GM20000 (cell line): Measurements from ENCODE around the gene FAM53A.

Experiments
- DNase-seq: peaks from one replicate; pipeline ENCODE4 v3.0.0; 2012; ENCODE audit warnings: low spot score
- CTCF ChIP-seq: IDR thresholded peaks from 2 replicates; pipeline ENCODE4 v1.5.1; 2012; ENCODE audit warnings: mild to moderate bottlenecking, control low read depth; ENCODE audit errors: extremely low read depth, missing control alignments

The FAM53A gene

GRCh38 chr4:1686440-1687036 is 2.4 kb upstream of the FAM53A start:
- no peak for TF ChIP-seq CTCF
- no peak for DNase-seq

DNA sequence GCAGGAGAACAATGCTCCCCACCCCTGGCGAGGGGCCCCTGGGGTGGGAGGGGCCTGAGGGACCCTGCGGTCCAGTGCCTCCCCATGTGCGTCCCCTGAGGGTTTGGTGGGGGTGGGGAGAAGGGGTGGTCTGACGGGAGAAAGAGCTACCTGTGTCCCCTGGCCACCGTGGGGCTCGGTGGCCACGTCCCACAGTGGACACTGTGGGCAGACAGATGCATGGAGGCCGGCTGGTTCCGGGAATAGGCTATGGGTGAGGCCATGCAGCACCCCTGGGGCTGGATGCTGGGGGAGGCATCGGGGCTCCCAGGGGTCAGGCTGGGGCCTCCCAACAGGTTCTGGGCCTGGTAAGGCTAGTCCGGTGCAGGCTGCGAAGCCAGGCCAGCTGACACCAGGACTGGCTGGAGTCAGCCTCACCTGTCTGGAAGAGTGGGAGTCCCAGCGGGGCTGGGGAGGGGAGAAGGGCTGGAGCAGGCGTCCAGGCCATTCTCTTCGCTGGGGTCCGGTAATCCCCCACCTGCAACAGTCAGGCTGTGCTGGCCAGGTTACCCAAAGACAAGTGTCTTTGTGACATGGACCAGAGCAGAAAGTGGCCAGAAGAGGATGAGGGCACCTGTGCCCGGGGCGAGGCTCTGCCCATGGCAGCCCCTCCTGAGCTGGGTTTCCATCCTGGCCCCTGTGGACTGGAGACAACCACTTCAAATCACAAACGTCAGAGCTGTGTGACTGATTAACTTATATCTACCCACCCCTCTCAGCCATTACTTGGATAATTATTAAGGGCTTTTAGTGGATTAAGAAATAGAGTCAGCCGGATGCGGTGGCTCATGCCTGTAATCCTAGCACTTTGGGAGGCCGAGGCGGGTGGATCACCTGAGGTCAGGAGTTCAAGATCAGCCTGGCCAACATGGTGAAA is 1.4 kb upstream of the FAM53A start:
- DNase-seq: no peak

DNA sequence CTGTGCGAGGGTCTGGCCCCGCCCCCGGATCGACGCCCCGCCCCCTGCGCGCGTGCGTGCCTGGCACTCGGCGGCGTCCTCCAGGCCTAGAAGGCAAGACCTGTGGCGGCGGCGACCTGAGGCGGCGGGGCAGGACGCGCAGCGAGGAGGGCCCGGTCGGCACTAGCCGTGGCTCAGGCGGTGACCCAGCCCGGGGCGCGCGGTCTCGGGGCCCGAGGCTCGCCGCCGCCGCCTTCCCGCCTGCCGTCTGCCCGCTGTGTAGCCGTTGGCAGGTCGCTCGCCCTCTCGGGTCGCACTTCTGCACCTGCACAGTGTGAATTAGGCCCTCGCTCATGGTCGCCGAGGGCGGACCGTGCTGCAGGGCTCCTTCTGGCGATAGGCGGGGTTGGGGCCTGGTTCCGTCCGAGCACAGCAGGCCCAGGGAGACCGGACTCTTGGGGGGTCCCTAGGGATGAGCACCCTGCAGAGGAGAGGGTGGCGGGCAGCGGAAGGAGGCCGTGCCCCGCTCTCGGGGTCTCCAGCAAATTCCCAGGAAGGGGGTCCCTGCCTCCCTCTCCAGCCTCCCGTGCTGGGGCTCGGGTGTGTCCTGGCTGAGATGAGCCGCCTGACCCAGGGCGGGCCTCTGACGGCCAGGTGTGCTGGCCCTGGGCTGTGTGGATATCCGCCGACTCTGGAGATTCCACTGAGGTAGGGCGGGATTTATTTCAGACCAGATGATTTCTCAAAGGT is 557 bp upstream of the FAM53A start:
- DNase-seq: no peak

More for the DNA sequence above, 1.4 kb upstream of the FAM53A start:
- no peak for TF ChIP-seq CTCF

DNA sequence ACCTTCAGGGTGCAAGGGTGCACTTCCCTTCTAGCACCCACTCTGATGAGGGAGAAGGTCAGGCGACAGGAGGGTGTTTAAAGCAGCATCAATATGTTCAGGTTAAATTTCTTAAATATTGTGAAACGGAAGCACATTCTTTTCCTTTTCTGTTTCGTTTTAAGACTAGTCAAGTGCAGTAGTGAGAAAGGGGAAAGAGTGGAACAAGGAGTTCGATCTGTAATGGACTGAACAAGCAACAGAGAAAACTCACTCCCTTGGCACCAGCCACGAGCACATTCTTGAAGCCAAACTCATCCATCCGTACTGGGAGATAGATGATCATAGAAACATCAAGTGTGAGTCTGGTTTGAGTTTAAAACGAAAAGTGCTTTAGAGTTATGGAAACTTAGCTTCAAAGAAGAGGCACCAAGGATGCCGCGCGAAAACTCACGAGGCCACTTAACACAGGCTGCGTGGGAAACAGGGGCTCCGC is 815 bp downstream of the FAM53A start:
- DNase-seq: no peak
- no peak for TF ChIP-seq CTCF

More for the DNA sequence above, 557 bp upstream of the FAM53A start:
- TF ChIP-seq CTCF: no peak

- no peak for DNase-seq
- no peak for TF ChIP-seq CTCF
Observed at GRCh38 chr4:1682860-1683259, 1.3 kb downstream of the FAM53A start.

GRCh38 chr4:1678244-1678643 is 5.9 kb downstream of the FAM53A start:
- no peak for DNase-seq
- no peak for TF ChIP-seq CTCF
